ENCODE measurements around the gene TNIK.

The TNIK gene

DNA sequence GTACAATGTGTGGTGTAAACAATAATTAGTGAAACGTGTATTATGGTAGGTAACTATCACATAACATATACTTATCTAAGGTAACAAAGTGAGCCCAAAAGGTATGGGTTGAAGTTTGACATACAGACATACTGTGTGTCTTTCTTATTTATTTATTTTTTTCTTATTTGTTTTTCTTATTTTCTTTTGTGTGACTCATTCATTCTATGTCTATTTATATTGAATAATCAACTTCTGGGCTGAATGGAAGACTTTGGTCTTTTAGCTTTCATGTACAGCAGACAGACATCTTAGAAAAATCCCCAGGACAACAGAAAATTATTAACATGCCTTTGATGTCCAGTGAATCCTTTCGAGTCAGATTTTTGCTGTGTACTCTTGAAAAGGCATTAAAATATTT, 233.4 kb downstream of the TNIK start:
- no peak for DNase-seq (ENCODE audit: low spot score)

DNA sequence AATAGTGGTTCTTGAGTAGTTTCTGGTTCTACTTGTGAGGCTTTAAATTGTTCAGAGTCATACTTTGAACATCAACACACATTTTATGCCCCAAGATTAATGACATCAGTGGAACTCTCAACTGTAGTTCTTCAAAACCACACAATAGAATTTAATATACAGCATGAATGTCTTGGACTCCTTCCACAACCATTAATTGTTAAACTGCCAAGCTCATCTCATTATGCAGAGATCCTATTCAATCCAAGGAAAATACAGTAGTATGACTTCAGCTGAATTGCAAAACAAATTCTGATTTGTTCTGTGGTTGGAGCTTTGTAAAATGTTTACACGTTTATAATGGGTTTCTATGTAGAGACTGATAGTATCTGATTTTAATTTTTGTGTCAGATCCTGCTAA, 234.5 kb downstream of the TNIK start:
- no peak for DNase-seq (ENCODE audit: low spot score)

GRCh38 chr3:171225165-171225564, 235.0 kb downstream of the TNIK start:
- DNase-seq (ENCODE audit: low spot score), result no peak

DNA sequence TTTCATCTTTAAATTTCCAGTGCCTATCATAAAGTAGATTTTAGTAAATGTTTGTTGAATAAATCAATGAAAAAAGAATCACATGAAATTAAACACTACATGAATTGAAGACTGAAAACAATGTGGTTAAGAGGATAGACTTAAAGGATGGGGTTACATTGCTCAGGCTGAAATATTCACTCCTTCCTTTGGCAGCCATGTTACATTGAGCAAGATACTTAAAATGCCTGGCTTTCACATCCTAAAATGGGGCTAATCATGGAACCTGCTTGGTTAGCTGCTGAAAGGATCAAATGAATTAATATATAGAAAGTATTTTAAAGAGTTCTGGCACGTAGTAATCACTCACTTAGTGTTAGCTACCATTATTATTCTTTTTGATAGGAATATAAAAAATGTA, 236.8 kb downstream of the TNIK start:
- no peak for DNase-seq (ENCODE audit: low spot score)

DNA sequence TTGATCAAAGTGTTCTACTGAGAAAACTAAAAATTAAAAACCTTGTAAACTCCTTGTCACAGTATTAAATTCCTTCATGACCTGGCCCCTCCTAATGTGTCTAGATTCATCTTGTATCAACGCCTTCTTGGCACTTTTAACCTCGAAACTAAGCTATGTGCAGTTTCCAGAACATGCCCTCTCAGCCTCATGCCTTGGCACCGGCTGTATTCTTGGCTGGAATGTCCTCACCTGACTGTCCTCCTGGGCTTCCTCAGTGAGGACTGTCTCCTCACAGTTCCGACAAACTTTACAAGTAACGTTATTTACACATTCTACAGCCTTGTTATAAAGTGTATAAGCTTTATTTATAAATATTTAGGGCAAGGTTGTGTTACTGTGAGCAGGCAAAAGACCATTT, 237.2 kb downstream of the TNIK start:
- no peak for DNase-seq (ENCODE audit: low spot score)

DNA sequence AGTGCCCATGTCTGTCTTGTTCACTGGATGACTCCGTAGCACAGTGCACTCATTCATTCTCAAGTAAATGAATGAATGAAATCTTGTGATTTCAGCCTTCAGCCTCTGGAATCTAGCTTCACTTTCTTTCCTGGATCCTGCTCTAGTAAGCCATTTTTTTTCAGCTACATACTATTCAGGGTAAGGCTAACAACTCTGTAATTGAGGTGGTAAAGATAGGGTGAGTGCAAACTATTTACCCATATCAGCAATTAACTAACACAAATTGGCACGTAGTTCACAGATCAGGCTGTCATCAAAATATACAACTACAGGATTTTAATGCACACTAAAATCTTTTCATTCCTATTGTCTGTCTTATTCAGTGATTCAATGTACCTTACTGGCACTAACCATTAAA, 238.6 kb downstream of the TNIK start:
- no peak for DNase-seq (ENCODE audit: low spot score)

DNA sequence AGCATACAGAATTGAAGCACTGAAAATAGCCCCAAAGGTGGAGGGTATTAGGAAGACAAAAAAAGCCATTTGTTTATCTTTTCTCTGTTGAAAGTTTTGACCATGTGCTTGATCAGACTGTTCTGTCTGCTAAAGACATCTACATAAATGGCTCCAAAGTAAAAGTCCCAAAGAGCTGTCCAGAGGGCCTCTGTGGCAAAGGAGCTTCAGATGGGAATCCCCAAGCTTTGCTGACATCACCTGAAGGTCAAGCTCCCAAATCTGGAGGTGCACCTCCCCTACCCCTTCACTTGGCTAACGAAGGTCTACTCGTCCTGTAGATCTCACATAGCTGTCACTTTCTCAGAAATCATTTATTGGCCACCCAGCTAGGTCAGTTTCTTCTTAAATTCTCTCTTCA, 239.1 kb downstream of the TNIK start:
- no peak for DNase-seq (ENCODE audit: low spot score)

DNA sequence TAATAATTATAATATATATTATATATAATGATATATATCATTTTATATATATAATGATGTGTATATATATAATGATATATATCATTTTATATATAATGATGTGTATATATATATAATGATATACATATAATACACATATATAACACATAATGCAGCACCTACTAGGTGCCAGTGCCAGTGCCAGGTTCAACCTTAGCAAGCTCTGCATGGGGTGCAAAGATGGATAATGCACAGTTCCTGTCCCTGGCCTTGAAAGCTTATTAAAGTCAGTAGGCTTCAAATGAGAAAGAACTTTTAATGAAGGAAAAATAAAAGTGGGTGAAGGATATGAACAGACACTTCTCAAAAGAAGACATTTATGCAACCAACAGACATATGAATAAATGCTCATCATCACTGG, 240.9 kb downstream of the TNIK start:
- DNase-seq (ENCODE audit: low spot score), result no peak

- DNase-seq (ENCODE audit: low spot score), result no peak
Measured at GRCh38 chr3:171218069-171218468, 242.1 kb downstream of the TNIK start.

- DNase-seq (ENCODE audit: low spot score), result no peak
Measured at GRCh38 chr3:171213907-171214306, 246.3 kb downstream of the TNIK start.

DNA sequence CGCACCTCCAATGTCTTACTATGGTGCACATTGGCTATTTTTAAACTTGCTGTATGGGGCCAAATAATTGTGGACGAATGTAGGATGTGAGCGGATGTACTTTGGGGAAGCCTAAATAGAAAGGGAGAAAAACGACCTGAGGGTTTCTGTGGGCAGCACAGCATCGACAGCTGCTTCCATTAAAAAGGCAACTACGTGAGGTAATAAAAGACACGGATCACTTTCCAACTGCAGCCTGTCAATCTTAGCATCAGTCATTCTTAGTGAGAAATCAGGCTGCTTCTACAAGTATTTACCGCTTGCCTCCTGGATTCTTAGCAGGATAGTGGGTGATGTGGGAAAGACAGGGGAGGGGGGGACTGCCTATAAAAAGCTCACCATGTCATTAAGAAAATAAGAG, 247.0 kb downstream of the TNIK start:
- no peak for DNase-seq (ENCODE audit: low spot score)

GRCh38 chr3:171212648-171213047, 247.6 kb downstream of the TNIK start:
- no peak for DNase-seq (ENCODE audit: low spot score)

- DNase-seq (ENCODE audit: low spot score), result no peak
Measured at GRCh38 chr3:171206283-171206682, 253.9 kb downstream of the TNIK start.

- no peak for DNase-seq (ENCODE audit: low spot score)
Measured at GRCh38 chr3:171204942-171205341, 255.3 kb downstream of the TNIK start.

- no peak for DNase-seq (ENCODE audit: low spot score)
Measured at GRCh38 chr3:171201825-171202224, 258.4 kb downstream of the TNIK start.

- no peak for DNase-seq (ENCODE audit: low spot score)
Measured at GRCh38 chr3:171200750-171201088, 259.5 kb downstream of the TNIK start.

- DNase-seq (ENCODE audit: low spot score), result no peak
Measured at GRCh38 chr3:171200052-171200749, 260.0 kb downstream of the TNIK start.

GRCh38 chr3:171199473-171199829, 260.8 kb downstream of the TNIK start:
- no peak for DNase-seq (ENCODE audit: low spot score)

DNA sequence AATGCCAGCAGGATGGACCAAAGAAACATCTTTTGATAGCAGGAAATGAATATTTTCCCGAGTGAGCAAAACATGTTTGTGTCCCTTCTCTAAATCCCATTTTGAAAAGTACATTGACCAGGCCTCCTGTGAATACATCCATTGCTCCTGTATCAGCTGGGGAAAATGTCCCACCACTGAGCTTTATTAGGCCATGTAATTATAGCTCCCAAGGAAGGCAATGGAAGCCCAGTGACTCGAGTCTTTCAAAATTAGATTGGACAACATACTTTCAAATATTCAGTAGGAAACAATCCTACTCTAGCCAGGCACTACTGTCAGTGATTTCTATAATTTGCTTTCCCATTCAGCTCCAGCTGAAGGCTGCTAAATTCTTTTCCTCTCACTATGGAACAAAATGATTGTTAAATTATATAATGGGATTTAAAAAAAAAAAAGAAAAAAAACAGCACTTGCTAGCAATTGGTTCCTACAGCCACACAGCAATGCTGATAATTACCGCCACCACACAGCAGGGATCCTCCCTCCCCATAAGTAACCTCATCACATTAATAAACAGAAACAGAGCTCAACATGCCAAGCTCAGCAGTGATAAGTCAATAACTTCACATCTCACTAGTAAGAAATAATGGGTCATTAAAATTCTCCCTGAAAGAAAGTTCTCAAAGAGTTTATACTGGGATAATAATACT, 261.3 kb downstream of the TNIK start:
- DNase-seq (ENCODE audit: low spot score), result no peak

DNA sequence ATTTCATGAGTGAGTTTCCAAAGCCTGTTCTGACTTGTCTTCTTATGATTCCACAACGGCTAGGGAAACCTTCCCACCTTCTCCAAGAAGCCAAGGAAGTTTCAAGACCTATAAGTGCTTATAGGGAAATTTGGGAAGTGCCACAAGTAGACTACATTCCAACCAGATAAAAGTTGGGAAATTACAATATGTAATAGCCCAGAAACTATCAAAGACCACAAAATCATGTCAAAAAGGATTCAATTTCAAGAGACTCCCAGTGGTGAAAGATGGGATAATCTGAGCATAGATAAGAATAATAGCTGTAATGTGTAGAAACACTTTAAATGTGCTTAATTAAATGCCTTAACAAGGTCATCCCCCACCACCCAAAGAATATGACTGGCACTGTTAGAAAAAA, 264.5 kb downstream of the TNIK start:
- DNase-seq (ENCODE audit: low spot score), result no peak

DNA sequence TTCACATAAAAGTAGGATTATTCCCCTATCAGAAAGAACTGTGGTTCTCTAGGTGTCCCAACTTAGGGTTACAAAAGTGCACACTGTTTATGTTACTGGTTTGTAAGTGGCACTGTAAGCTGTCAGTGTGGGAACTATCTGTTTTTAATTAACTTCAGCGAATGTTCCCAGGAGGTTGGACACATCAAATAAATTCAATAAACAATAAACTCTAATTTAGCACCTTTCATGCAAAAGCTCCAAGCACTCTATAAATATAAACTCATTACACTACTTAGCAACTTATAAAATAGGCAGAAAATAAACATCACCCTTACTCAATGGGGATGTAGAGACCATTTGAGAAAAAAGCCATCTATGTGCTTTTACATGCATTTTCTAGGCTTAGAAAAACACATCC, 265.2 kb downstream of the TNIK start:
- DNase-seq (ENCODE audit: low spot score), result no peak

DNA sequence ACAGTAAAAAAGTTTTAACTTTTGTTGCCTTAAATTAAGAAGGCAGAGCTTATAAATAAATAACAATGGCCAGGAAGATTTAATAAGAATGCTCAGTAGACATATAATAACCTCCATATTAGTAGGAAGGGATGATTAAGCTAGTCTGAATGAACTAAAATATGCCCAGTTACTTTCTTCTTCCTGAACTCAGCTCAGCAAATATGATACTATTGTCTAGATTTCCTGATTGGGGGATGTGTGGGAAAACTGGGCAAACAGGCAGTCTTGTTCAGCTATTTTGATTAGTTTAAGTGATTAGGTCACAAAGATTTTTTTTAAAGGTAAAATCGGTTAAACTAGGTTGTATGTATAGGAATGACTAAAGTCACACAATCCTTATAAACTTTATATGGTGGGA, 266.5 kb downstream of the TNIK start:
- no peak for DNase-seq (ENCODE audit: low spot score)

- DNase-seq (ENCODE audit: low spot score), result no peak
Measured at GRCh38 chr3:171192176-171192854, 267.9 kb downstream of the TNIK start.

DNA sequence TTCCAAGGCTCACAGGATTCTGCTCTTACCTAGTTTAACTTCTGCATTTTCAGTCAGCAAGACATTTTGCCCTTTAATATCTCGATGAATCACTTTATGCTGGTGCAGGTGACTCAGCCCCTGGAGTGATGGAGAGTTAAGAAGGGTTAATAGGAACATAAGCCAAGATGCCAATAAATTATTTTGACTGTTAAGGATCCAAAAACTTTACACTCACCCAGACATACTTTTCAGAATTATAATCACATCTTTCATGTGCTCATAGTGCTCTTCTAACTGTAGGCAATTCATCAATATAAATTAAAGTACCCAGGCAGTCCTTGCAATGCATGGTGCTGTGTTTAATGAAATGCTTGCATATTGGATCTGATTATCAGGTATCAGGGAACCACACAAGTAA, 269.5 kb downstream of the TNIK start:
- DNase-seq (ENCODE audit: low spot score), result no peak

All from putamen (tissue), 1 donor.